Measurements from ENCODE around the gene DOK4. TPM values are rescaled to one million over a fixed set of nuclear protein-coding genes. Genes with fewer than 3 reads are reported as not detected.

Gene DOK4
- total RNA-seq (1,502 and 2,409 TPM in 2 replicates), polyA plus RNA-seq (1,563 and 2,826 TPM in 2 replicates)

DNA sequence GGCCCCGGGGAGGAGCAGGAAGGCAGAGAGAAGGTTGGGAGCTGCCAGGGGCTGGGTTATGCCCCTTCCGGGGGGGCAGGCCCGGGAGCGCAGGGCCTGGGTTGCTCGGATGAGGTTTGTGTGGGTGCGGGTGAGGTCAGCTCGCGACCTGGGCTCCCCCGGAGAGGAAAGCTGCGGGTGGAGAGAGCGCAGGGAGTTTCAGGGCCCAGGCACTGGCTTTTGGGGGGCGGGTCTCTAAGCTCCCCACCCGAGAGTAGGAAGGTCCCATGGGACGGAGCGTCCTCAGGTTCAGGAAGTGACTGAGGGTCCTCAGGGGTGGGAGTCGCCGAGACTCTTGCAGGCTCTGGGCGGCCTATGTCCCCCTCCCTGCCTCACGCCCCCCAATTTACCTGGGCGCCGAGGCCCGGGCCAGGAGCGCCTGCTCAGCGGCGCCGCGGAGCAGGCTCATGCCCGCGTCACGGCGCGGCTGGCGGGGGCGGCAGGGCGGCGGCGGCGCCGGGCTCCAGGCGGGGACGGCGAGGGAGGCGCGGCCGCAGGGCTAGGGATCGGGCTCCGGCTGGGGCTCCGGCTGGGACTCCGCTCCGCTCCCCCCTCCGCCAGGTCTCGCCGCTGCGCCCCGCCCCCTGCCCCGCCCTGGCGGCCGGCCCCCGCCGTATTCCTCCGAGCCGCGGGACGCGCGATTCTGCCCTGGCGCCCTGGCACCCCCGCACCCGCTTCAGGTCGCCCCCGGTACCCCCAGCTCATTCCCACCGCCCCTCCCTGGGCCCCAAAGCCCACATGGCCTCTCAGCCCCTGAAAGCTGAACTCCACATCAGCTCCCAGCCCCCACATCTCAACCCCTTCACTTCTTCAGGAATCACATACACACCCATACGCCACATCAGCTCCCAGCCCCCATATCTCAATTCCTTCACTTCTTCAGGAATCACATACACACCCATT lies at the start of gene DOK4:
Gene DOK4, minus strand, starts transcription at position 578 of the 942 bp plus-strand sequence. CDS start 6,986 bp downstream, outside the sequence.
- TF ChIP-seq, protein P1, sequence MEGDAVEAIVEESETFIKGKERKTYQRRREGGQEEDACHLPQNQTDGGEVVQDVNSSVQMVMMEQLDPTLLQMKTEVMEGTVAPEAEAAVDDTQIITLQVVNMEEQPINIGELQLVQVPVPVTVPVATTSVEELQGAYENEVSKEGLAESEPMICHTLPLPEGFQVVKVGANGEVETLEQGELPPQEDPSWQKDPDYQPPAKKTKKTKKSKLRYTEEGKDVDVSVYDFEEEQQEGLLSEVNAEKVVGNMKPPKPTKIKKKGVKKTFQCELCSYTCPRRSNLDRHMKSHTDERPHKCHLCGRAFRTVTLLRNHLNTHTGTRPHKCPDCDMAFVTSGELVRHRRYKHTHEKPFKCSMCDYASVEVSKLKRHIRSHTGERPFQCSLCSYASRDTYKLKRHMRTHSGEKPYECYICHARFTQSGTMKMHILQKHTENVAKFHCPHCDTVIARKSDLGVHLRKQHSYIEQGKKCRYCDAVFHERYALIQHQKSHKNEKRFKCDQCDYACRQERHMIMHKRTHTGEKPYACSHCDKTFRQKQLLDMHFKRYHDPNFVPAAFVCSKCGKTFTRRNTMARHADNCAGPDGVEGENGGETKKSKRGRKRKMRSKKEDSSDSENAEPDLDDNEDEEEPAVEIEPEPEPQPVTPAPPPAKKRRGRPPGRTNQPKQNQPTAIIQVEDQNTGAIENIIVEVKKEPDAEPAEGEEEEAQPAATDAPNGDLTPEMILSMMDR (IDR thresholded peaks at IDR 0.05; ENCODE audit: low read depth, low read length) = no peak
- Histone ChIP-seq H3K27me3 (no peaks in the 10 kb centered on the region), H3K4me3 (peak within 1 kb of the TSS; percentile 100), H3K4me1 (ENCODE audit: low read depth) (peaks cover 31% of the 10 kb centered on the region), H3K36me3 (peaks cover 11% of the 10 kb centered on the region), H3K27ac (peak within 1 kb of the TSS; percentile 95), H3K9me3 (ENCODE audit: low read depth) (no peaks in the 10 kb centered on the region)
- DNase-seq (ENCODE audit: low read depth in 1 of 2, low spot score in 1 of 2) = peak; percentile 80 to 87

DNA sequence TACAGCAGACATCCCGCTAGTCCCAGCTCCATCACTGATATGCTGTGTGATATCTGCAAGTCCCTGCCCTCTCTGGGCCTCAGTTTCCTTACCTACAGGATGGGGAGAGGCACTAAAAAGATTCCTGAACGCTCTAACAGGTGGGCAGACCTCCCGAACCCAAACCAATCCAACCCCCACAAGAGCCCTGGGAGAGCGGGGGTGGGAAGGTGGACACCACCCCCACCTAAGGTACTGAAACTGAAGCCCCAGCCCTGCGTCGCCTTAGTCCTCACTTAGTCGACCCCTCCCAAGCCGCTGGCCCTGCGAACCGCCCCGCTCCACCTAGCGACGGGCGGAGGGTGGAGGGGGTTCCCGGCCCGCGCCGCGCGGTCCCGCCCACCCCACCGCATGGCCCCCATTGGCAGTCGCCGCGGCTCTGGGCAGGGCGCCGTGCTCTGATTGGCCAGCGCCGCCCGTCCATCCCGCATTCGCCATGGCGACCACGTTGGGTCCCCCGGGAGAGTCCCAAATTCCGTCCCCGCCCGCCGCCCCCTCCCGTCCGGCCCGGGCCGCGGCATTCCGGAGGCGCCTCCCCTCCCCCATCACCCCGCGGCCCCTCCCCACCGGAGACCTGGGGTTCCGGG lies 49.5 kb upstream of the DOK4 start:
- no peaks in the 10 kb centered on the region for H3K36me3 ChIP-seq
- peak overlapping the region; percentile 80 for H3K4me3 ChIP-seq
- no peaks in the 10 kb centered on the region for H3K27me3 ChIP-seq
- TF ChIP-seq, protein P1 (IDR thresholded peaks at IDR 0.05; ENCODE audit: low read depth, low read length) = peak; percentile 23
- peaks cover 20% of the 10 kb centered on the region for H3K4me1 ChIP-seq (ENCODE audit: low read depth)
- H3K9me3 ChIP-seq (ENCODE audit: low read depth) = no peaks in the 10 kb centered on the region
- peak; percentile 94 for DNase-seq (ENCODE audit: low read depth in 1 of 2, low spot score in 1 of 2)
- H3K27ac ChIP-seq = peak overlapping the region; percentile 94

DNA sequence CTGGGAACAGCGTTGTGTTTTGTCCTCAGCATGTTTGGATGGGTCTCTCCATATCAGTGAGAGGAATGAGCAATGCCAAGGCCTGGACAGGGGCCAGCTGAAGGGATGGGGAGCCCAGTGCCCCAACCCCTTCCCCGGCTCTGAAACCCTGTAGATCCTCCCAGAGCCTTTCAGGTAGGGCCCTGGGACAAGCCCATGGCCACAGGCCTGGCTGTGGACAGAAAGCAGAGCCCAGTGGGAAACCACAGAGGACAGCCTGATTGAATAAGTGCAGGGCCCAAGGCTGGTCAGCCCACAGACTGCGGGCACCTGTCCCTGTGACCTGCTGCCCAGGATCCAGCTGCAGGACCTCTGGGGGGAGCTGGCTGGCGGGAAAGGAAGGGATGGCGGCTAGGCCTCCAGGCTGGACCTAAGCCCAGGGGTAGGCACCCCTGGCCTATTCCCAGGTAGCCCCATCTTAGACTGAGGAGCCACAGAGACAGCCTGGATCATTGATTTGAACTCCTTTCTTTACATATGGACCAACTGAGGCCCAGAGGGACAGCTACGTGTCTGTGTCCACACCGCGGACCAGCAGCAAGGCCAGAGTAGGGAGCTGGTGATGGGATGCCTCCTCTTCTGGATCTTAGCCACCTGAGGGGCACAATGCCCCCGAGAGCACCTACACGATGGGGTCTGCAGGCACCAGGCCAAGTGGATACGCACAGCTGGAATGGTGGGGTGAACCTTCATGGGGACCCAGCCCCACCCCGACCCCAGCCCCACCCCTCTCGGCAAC lies 48.8 kb upstream of the DOK4 start:
- TF ChIP-seq, protein P1 (IDR thresholded peaks at IDR 0.05; ENCODE audit: low read depth, low read length) = no peak
- H3K27ac ChIP-seq = peak overlapping the region; percentile 42
- H3K4me1 ChIP-seq (ENCODE audit: low read depth) = peaks cover 23% of the 10 kb centered on the region
- no peaks in the 10 kb centered on the region for H3K27me3 ChIP-seq
- DNase-seq (ENCODE audit: low read depth in 1 of 2, low spot score in 1 of 2) = no peak
- peak overlapping the region; percentile 80 for H3K4me3 ChIP-seq
- H3K36me3 ChIP-seq = no peaks in the 10 kb centered on the region
- no peaks in the 10 kb centered on the region for H3K9me3 ChIP-seq (ENCODE audit: low read depth)

DNA sequence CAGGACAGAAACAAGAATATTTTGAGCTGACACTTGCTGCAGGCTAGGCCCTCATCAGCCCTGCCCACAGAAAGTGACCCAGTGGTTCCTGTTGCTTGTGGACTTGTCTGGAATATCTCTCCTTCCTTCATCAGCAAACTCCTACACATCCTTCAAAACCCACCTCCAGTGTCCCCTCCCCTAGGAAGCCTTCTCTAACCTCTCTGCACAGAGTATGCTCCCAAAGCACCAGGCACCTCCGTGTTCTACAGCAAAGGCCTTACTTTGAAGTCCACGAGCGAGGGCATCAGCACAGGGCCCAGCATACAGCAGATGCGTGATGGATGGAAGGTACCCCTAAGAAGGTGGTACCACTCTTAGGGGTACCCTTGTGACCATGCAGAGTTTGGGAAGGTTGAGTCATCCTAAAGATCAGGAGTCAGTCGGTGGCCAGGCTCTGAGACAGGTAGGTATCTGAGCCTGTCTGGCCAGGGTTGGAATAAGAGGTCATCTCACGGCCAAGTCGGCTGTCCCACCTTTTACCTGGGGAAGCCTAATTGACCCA lies 48.1 kb upstream of the DOK4 start:
- Histone ChIP-seq H3K9me3 (ENCODE audit: low read depth) (no peaks in the 10 kb centered on the region), H3K4me3 (no peak overlapping the region), H3K36me3 (no peaks in the 10 kb centered on the region), H3K27me3 (no peaks in the 10 kb centered on the region), H3K4me1 (ENCODE audit: low read depth) (peaks cover 23% of the 10 kb centered on the region), H3K27ac (peak overlapping the region; percentile 42)
- TF ChIP-seq, protein P1 (IDR thresholded peaks at IDR 0.05; ENCODE audit: low read depth, low read length) = no peak
- no peak for DNase-seq (ENCODE audit: low read depth in 1 of 2, low spot score in 1 of 2)
